H1 (cell line): Measurements from ENCODE around the gene BAZ2B. TPM values are rescaled to one million over a fixed set of nuclear protein-coding genes. Genes with fewer than 3 reads are reported as not detected.

ENCODE experiments used
- CTCF ChIA-PET: fragments of 300-600 bp; sonication (Branson Sonifier 250); formaldehyde crosslinking; loops from one replicate; lab custom pipeline; 2021; ENCODE audit not compliant: partially characterized antibody; lab: Charles Lee
- POLR2A ChIA-PET: fragments of 300-600 bp; sonication (Branson Sonifier 250); formaldehyde crosslinking; loops from one replicate; lab custom pipeline; 2021; ENCODE audit warnings: inconsistent platforms; ENCODE audit not compliant: partially characterized antibody; lab: Charles Lee
- DNase-seq, 2 experiments: peaks; one replicate each; pipeline versions ENCODE4 v3.0.0 to v3.0.0-alpha.2; 2010 to 2022; ENCODE audit warnings: low spot score in 2 of 2, low read depth in 1 of 2, mixed read lengths in 1 of 2
- FAIRE-seq: peaks from 2 replicates; lab custom pipeline; 2011; peaks lifted over from hg19 to GRCh38; lab: Jason Lieb, UNC
- H2AFZ ChIP-seq: 2 replicates; pipeline ENCODE4 v1.8.1; 2012; ENCODE audit warnings: low read length, inconsistent platforms
- H2AK5ac ChIP-seq: 2 replicates; pipeline ENCODE4 v1.6.1; 2013; ENCODE audit warnings: low read depth, low read length
- H2BK120ac ChIP-seq: replicated peaks from 2 replicates; pipeline ENCODE3; 2013; ENCODE audit warnings: low read depth, low read length, inconsistent platforms
- H2BK12ac ChIP-seq: 2 replicates; pipeline ENCODE4 v1.6.1; 2013; ENCODE audit warnings: low read depth, low read length
- H2BK15ac ChIP-seq: 2 replicates; pipeline ENCODE4 v1.6.1; 2013; ENCODE audit warnings: low read length
- H2BK20ac ChIP-seq: 2 replicates; pipeline ENCODE4 v1.6.1; 2013; ENCODE audit warnings: low read length
- H2BK5ac ChIP-seq: 2 replicates; pipeline ENCODE4 v1.6.1; 2013; ENCODE audit warnings: low read depth, low read length
- H3K14ac ChIP-seq: 2 replicates; pipeline ENCODE4 v1.6.1; 2013; ENCODE audit warnings: inconsistent platforms; ENCODE audit not compliant: insufficient read length
- H3K18ac ChIP-seq: 2 replicates; pipeline ENCODE4 v1.6.1; 2013; ENCODE audit warnings: low read length; ENCODE audit errors: extremely low read depth
- H3K23ac ChIP-seq: 2 replicates; pipeline ENCODE4 v1.6.1; 2013; ENCODE audit warnings: inconsistent platforms; ENCODE audit not compliant: insufficient read length
- H3K23me2 ChIP-seq: 2 replicates; pipeline ENCODE4 v1.6.1; 2013; ENCODE audit warnings: low read depth, low read length
- H3K27ac ChIP-seq: 2 replicates; pipeline ENCODE4 v1.6.1; 2011; ENCODE audit warnings: low read depth, low read length, inconsistent platforms
- H3K27me3 ChIP-seq, 4 experiments: replicated peaks in 1 of 4; 1 replicate in 1 of 4; 2 replicates in 3 of 4; pipeline versions ENCODE4 v1.6.1 to v1.8.1; 2011 to 2013; ENCODE audit warnings: low read length in 3 of 4, mild to moderate bottlenecking in 3 of 4, inconsistent platforms in 2 of 4, mixed read lengths in 2 of 4, moderate library complexity in 1 of 4; ENCODE audit not compliant: control insufficient read depth in 3 of 4, insufficient read depth in 3 of 4; ENCODE audit errors: extremely low read depth in 1 of 4
- H3K36me3 ChIP-seq, 4 experiments: 2 replicates each; pipeline versions ENCODE4 v1.6.1 to v1.8.1; 2011 to 2013; ENCODE audit warnings: mild to moderate bottlenecking in 4 of 4, low read length in 3 of 4, moderate library complexity in 2 of 4, control low read depth in 1 of 4, inconsistent platforms in 1 of 4; ENCODE audit not compliant: insufficient read depth in 4 of 4, control insufficient read depth in 2 of 4
- H3K4ac ChIP-seq: replicated peaks from 2 replicates; pipeline ENCODE3; 2013; ENCODE audit warnings: low read length, low read depth, mixed read lengths, inconsistent platforms; ENCODE audit not compliant: insufficient read length
- H3K4me1 ChIP-seq, 4 experiments: replicated peaks in 1 of 4; 1 replicate in 1 of 4; 2 replicates in 3 of 4; pipeline versions ENCODE4 v1.6.1 to v1.8.1; 2011 to 2013; ENCODE audit warnings: low read length in 3 of 4, inconsistent platforms in 2 of 4, mixed read lengths in 1 of 4; ENCODE audit not compliant: insufficient read depth in 4 of 4, control insufficient read depth in 3 of 4
- H3K4me2 ChIP-seq, 2 experiments: 2 replicates each; pipeline versions ENCODE4 v1.6.1 to v1.8.1; 2011 to 2013; ENCODE audit warnings: low read depth in 2 of 2, low read length in 2 of 2, control low read depth in 1 of 2, inconsistent platforms in 1 of 2, mild to moderate bottlenecking in 1 of 2; ENCODE audit not compliant: insufficient read depth in 1 of 2
- H3K4me3 ChIP-seq, 4 experiments: fragments of 200-600, 300-600 bp in 1 of 4; sonication (generic), shearing (Covaris generic), sonication (Bioruptor Twin) in 1 of 4; 2 replicates each; pipeline versions ENCODE4 v1.5.1 to v1.8.1; 2011 to 2016; ENCODE audit warnings: low read length in 4 of 4, low read depth in 3 of 4, control low read depth in 2 of 4, inconsistent platforms in 2 of 4, mild to moderate bottlenecking in 2 of 4, mixed read lengths in 1 of 4, moderate library complexity in 1 of 4; ENCODE audit not compliant: insufficient read depth in 2 of 4; ENCODE audit errors: extremely low read depth in 1 of 4
- H3K56ac ChIP-seq: replicated peaks from 2 replicates; pipeline ENCODE3; 2013; ENCODE audit warnings: low read depth, mild to moderate bottlenecking, mixed read lengths, low read length, inconsistent platforms; ENCODE audit not compliant: insufficient read length
- H3K79me1 ChIP-seq: 2 replicates; pipeline ENCODE4 v1.6.1; 2013; ENCODE audit warnings: low read depth, low read length, control low read depth
- H3K79me2 ChIP-seq, 2 experiments: 2 replicates each; pipeline versions ENCODE4 v1.6.1 to v1.8.1; 2012 to 2013; ENCODE audit warnings: low read length in 2 of 2, mild to moderate bottlenecking in 2 of 2, inconsistent platforms in 1 of 2; ENCODE audit not compliant: insufficient read depth in 2 of 2, control insufficient read depth in 1 of 2
- H3K9ac ChIP-seq, 4 experiments: replicated peaks in 1 of 4; 1 replicate in 1 of 4; 2 replicates in 3 of 4; pipeline versions ENCODE4 v1.6.1 to v1.8.1; 2011 to 2013; ENCODE audit warnings: low read depth in 3 of 4, low read length in 3 of 4, control low read depth in 2 of 4, mild to moderate bottlenecking in 2 of 4, moderate library complexity in 2 of 4, inconsistent platforms in 1 of 4; ENCODE audit errors: extremely low read depth in 1 of 4
- H3K9me3 ChIP-seq, 2 experiments: 2 replicates each; pipeline versions ENCODE4 v1.6.1 to v1.8.1; 2012 to 2013; ENCODE audit warnings: mild to moderate bottlenecking in 2 of 2, moderate library complexity in 2 of 2, control low read depth in 1 of 2, inconsistent platforms in 1 of 2, low read depth in 1 of 2, low read length in 1 of 2, mixed read lengths in 1 of 2; ENCODE audit not compliant: insufficient read depth in 2 of 2
- H4K20me1 ChIP-seq, 2 experiments: replicated peaks in 1 of 2; 2 replicates each; pipeline versions ENCODE3 to v1.8.1; 2011 to 2013; ENCODE audit warnings: inconsistent platforms in 2 of 2, low read length in 2 of 2, mild to moderate bottlenecking in 1 of 2; ENCODE audit not compliant: insufficient read depth in 2 of 2, control insufficient read depth in 1 of 2
- H4K5ac ChIP-seq: 2 replicates; pipeline ENCODE4 v1.6.1; 2013; ENCODE audit warnings: low read length, low read depth, mixed read lengths, inconsistent platforms; ENCODE audit not compliant: insufficient read length
- H4K8ac ChIP-seq: 2 replicates; pipeline ENCODE4 v1.8.0; 2013; ENCODE audit warnings: mild to moderate bottlenecking, moderate library complexity, low read length, inconsistent platforms; ENCODE audit not compliant: insufficient read depth; ENCODE audit errors: extremely low read depth
- H4K91ac ChIP-seq: replicated peaks from 2 replicates; pipeline ENCODE3; 2013; ENCODE audit warnings: low read length, mixed read lengths, inconsistent platforms; ENCODE audit not compliant: insufficient read length
- NANOG ChIP-seq: IDR thresholded peaks from 2 replicates; pipeline ENCODE4 v1.6.1; 2011; ENCODE audit warnings: low read length, low read depth, mild to moderate bottlenecking, inconsistent platforms; ENCODE audit not compliant: insufficient read depth, poor library complexity, severe bottlenecking
- SUZ12 ChIP-seq: fragments of 200-600 bp; sonication (generic); IDR thresholded peaks from 2 replicates; pipeline ENCODE4 v1.6.1; 2012; ENCODE audit warnings: mild to moderate bottlenecking, inconsistent platforms, low read length, moderate library complexity, mixed read lengths
- WGBS, 2 experiments: shearing (Covaris generic) in 1 of 2; methylation state at CpG; one replicate each; pipeline versions ENCODE4 v1.1.6 to v1.1.7; 2013 to 2015; ENCODE audit warnings: low lambda C conversion rate in 2 of 2, mixed read lengths in 2 of 2, inconsistent platforms in 1 of 2, low coverage in 1 of 2, missing lambda C conversion rate in 1 of 2; ENCODE audit not compliant: insufficient replicate concordance in 2 of 2, insufficient coverage in 1 of 2, insufficient read length in 1 of 2; ENCODE audit errors: extremely low coverage in 1 of 2, missing lambda C conversion rate in 1 of 2; 5-methylcytosine and 5-hydroxymethylcytosine counted together
- polyA plus RNA-seq, 7 experiments: library from polyadenylated mRNA; depleted of rRNA in 3 of 7; stranded (reverse) in 5 of 7; unstranded in 2 of 7; fragments of >200 nt in 5 of 7; fragments of 200-250 nt in 2 of 7; gene quantifications; 1 replicate in 5 of 7; 2 replicates in 1 of 7; 4 replicates in 1 of 7; pipeline versions ENCODE4 v1.2.1 to v1.2.3, GENCODE V29; 2011 to 2013; ENCODE audit warnings: missing spikeins in 2 of 7, mixed read lengths in 2 of 7
- total RNA-seq: library from RNA; stranded (reverse); fragmentation: NEBNext Ultra II Directional; extraction: Animal tissue kit (Norgen Biotek cat#: 25700); gene quantifications from 2 replicates; pipeline ENCODE4 v1.2.1, GENCODE V29; 2021

The BAZ2B gene
- total and polyA plus RNA-seq, 2 of the 8 experiments (the other 6 are each of a cell fraction or from before 2014, with no cell fraction given) = 15.2 to 46.3 TPM

- Histone ChIP-seq H4K5ac (no peak overlapping the region), H3K23ac (no peak overlapping the region), H3K4me1 (peaks cover 0 to 5% (median 2%) of the 10 kb centered on the region in 4 experiments; a peak in 2 of 7 replicates), H4K8ac (no peak overlapping the region), H3K79me1 (no peaks in the 10 kb centered on the region; the same call in 1 of the 2 replicates), H2AK5ac (no peak overlapping the region), H3K9ac (no peak overlapping the region), H3K27me3 (no peaks in the 10 kb centered on the region), H2AFZ (no peak overlapping the region), H3K4ac (no peak overlapping the region), H4K20me1 (peaks cover 0 to 3% of the 10 kb centered on the region in 2 experiments), H3K18ac (no peak overlapping the region), H3K4me2 (no peak overlapping the region), H3K27ac (no peak overlapping the region), H2BK20ac (no peak overlapping the region), H3K23me2 (no peaks in the 10 kb centered on the region), H2BK12ac (no peak overlapping the region), H2BK5ac (no peak overlapping the region), H3K36me3 (peaks cover 0 to 17% (median 1%) of the 10 kb centered on the region in 4 experiments; a peak in 1 of 8 replicates), H3K9me3 (no peaks in the 10 kb centered on the region), H3K14ac (no peak overlapping the region), H3K56ac (no peak overlapping the region), H2BK120ac (no peak overlapping the region), H2BK15ac (no peak overlapping the region), H3K4me3 (no peak overlapping the region), H3K79me2 (no peaks in the 10 kb centered on the region), H4K91ac (no peak overlapping the region)
- ChIA-PET CTCF (interaction anchor here (0.7 to 1.0 kb wide), 2 partner anchors 49 to 247 kb away, joined by 3 read pairs; no protein-coding TSS in a partner anchor), POLR2A (no interaction called here)
- DNase-seq (no peak), FAIRE-seq (peak; percentile 7)
- 86% methylated on average over 3 of the region's 3 CpGs; no CpG with 5 or more reads in 1 of the 2 experiments for WGBS, 2 experiments
- no peak for TF ChIP-seq NANOG
- no peak for TF ChIP-seq SUZ12
These were observed 166.2 kb downstream of the BAZ2B start for GRCh38 chr2:159450180-159450579.
